GM18499 (cell line): ENCODE measurements around the gene FAM228A.

Source experiments
- ATAC-seq: cut with Tn5 transposase; IDR thresholded peaks from one replicate; pipeline ENCODE4 v1.9.1; 2021; ENCODE audit warnings: moderate number of reproducible peaks; ENCODE audit not compliant: insufficient read depth, unreplicated experiment

The FAM228A gene

GRCh38 chr2:24221343-24222050 is 46.6 kb downstream of the FAM228A start:
- ATAC-seq: no peak

- no peak for ATAC-seq
Observed at GRCh38 chr2:24222946-24223345, 48.1 kb downstream of the FAM228A start.

GRCh38 chr2:24225499-24226242 is 50.8 kb downstream of the FAM228A start:
- ATAC-seq: no peak

GRCh38 chr2:24228470-24228869 is 53.6 kb downstream of the FAM228A start:
- ATAC-seq: no peak

- no peak for ATAC-seq
Observed at GRCh38 chr2:24231461-24231881, 56.6 kb downstream of the FAM228A start.

- ATAC-seq: no peak
Observed at GRCh38 chr2:24233321-24233720, 58.5 kb downstream of the FAM228A start.

GRCh38 chr2:24237313-24237712 is 62.5 kb downstream of the FAM228A start:
- ATAC-seq: no peak

- no peak for ATAC-seq
Observed at GRCh38 chr2:24238158-24238557, 63.3 kb downstream of the FAM228A start.

- ATAC-seq: no peak
Observed at GRCh38 chr2:24239553-24239952, 64.7 kb downstream of the FAM228A start.
